GM18867 (cell line): Measurements from ENCODE around the gene THEM5.
"Not testable (repeated sequence)": the region's sequence is repeated elsewhere in the genome, so short reads cannot be mapped to it uniquely, and the experiment has no call there.

ENCODE experiments used
- ATAC-seq: cut with Tn5 transposase; IDR thresholded peaks from one replicate; pipeline ENCODE4 v1.9.1; 2021; ENCODE audit warnings: mild to moderate bottlenecking, moderate library complexity; ENCODE audit not compliant: unreplicated experiment

THEM5 gene

DNA sequence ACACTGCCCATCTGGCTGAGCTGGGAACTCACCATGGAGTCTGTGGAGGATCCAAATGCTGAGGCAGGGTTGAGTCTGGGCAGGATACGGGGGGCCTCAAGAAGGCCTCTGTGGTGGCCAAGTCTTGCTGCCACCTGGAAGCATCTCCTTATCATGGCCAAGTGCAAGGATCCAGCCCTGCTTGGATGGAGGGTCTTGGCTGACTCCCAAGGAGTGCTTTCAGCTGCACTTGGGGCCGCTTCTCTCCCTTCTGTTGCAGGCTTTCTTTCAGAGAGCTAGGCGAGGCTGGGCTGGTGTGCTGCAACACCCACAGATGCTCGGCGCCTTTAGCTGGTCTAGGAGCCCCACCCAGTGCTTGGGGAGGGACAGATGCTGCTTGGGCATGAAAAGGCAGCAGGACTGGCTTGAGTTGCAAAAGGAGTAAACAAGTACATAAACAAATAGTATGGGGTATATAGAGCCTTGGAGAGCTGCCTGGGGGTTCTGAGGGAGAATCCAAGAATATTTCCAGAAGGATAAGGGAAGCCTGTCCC, at the start of gene THEM5:
Gene THEM5 (minus strand): TSS at position 302 of the 533 bp plus-strand sequence. CDS start 147 bp downstream, at position 155.
- no peak for ATAC-seq

- ATAC-seq, result no peak
Measured at GRCh38 chr1:151902858-151903257, 49.3 kb upstream of the THEM5 start.

DNA sequence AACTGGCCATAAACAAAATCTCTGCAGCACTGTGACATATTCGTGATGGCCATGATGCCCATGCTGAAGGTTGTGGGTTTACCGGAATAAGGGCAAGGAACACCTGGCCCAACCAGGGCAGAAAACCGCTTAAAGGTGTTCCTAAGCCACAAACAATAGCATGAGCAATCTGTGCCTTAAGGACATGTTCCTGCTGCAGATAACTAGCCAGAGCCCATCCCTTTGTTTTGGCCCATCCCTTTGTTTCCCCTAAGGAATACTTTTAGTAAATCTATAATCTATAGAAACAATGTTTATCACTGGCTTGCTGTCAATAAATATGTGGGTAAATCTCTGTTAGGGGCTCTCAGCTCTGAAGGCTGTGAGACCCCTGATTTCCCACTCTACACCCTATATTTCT, 47.3 kb upstream of the THEM5 start:
- not testable (repeated sequence) for ATAC-seq

- ATAC-seq, result no peak
Measured at GRCh38 chr1:151898519-151898991, 45.0 kb upstream of the THEM5 start.

DNA sequence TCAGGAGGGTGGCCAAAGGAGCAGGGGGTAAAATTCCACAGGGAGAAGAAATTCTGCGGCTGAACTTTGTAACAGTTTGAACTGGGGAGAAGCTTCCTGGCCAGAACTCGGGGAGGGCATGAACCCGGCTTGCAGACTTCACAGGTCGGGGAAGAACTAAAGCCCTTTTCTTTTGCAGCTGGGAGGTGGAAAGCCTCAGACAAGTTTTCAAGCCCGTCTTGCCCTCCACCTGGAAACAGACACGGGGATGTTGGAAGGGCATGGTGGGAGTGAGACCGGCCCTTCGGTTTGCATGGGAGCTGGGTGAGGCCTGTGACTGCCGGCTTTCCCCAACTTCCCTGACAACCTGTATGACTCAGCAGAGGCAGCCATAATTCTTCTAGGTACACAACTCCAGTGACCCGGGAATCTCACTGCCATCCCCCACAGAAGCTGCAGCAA, 44.5 kb upstream of the THEM5 start:
- ATAC-seq, result no peak

DNA sequence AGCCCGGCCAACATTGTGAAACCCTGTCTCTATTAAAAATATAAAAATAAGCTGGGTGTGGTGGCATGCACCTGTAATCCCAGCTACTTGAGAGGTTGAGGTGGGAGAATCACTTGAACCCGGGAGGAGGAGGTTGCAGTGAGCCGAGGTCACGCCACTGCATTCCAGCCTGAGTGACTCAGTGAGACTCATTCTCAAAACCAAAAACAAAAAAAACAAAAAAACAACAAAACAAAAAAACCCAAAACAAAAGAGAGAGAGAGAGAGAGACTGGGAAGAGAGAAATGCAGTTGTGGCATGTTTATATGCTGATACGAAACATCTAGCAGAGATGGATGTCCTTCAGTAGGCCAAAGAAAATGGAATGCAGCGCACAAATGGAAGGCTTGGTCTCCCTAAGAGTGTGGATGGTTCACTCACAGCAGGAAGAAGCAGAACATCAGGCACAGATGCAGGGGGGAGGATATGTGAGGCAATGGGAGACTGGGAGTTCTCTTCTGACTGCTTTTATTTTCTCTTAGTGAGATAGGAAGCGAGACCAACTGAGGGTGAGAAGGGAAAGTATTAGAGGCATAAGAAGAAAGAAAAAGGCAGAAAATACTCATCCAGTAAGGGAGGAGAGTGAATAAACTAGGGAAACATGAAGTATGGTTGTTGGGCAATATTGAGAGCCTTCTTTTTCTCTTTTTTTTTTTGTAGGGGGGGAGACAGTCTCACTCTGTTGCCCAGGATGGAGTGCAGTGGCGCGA, 39.8 kb upstream of the THEM5 start:
- ATAC-seq, result no peak

DNA sequence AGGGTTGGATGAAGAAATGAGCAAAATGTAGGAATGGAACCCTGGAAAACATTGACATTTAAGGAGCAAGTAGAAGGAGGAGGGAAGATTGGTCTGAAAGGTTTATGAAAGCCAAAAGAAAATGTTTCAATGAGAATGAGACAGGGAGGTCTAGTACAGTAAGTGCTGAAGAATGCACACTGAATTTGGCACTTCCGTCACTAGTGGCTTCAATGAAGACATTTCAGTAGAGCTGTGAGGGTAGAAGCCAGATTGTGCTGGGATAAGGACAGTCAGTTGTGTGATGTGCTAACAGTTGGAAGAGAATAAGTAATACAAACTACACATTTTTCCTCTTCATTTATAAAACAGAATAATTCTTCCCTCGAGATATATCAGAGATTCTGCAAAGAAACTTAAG, 38.7 kb upstream of the THEM5 start:
- no peak for ATAC-seq

DNA sequence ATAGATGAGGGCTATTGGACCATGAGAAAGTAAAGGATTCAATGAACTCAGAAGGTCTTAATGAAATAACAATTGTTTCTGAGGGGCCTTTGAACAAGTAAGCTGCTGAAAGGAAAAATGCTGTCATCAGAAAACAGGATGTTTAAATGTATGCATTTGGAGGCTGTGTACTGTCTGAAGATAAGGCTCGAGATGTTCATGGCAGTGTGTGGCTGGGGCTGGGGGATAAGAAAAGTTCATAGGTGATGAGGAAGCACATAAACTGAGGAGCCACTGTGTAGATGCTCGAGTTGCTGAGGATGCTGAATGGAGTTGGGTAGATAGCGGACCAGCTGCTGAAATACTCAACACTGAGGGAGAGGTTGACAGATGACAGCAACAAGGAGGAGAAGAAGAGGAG, 38.0 kb upstream of the THEM5 start:
- ATAC-seq, result no peak

DNA sequence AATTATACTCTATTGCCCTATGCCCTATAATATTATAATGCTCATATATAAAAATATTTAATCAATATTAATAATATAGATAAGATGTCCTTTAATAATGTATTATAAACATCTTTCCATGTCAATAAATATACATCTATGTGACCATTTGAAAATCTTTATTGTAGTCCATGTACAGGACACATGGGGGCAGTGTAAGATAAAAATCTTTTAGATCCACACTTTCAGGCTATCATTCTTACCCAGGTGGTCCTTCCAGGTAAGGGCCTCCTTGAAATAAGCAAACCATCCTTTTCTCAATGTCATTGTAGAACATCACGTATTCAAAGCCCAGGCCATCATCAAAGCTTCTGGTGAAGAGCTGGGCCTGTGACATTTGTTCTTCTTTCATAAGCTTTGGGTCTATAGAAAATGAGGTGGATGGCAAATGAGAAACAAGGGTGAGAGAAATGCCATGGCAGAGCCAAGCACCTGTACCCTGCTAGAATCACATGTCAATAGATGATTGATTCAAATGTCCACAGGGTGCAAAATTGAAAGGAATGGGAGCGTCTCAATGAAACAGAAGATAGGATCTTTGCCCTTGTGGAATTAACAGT, 35.6 kb upstream of the THEM5 start:
- ATAC-seq, result no peak

DNA sequence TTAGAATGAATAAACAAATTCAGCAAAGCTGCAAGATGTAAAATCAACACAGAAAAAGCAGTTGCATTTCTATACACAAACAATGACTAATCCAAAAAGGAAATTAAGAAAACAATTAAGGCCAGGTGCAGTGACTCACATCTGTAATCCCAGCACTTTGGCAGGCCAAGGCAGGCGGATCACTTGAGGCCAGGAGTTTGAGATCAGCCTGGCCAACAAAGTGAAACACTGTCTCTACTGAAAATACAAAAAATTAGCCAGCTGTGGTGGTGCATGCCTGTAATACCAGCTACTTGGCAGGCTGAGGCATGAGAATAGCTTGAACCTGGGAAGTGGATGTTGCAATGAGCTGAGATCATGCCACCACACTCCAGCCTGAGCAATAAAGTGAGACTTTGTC, 33.5 kb upstream of the THEM5 start:
- no peak for ATAC-seq

DNA sequence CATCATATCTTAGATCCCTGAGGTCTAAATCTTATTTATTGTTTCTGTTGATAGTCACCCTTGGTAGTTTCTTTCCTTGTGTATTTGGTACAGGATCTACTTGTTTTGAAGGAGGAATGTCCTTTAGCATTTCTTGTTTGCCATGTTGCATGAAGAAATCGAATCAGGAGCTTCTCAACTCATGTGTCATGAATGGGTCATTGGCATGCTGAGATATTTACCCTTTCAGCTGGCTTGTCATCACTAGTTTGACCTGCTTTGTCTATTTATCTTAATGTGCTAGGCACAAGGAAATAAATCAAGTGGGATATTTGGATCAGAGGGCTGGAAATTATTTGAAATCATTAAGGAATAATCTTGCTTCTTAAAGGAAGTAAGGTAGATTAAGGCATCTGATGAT, 32.0 kb upstream of the THEM5 start:
- no peak for ATAC-seq

- ATAC-seq, result not testable (repeated sequence)
Measured at GRCh38 chr1:151884879-151885278, 31.4 kb upstream of the THEM5 start.

DNA sequence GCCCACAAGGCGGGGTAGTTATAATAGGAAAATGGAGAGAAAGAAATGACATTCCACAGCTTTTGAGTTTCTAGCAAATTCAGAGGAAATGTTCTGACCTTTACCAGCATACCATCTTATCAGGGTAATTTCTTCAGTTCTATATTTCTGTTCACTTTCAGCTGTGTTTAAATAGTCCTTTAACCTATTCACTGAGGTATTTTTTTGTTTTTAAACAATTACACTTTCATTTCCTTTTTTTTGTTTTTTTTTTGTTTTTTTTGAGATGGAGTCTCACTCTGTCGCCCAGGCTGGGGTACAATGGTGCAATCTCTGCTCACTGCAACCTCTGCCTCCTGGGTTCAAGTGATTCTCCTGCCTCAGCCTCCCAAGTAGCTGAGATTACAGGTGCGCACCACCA, 30.9 kb upstream of the THEM5 start:
- not testable (repeated sequence) for ATAC-seq

DNA sequence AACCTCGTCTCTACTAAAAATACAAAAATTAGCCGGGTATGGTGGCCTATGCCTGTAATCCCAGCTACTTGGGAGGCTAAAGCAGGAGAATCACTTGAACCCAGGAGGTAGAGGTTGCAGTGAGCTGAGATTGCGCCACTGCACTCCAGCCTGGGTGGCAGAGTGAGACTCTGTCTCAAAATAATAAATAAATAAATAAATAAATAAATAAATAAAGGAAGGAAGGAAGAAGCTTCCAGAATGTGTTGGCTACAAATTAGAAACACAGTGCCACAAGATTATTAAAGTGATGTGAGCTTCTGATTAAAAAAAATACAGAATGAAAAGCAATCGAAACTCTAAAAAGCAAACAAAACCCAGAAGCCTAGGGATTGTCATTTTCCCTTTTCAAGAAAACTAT, 30.4 kb upstream of the THEM5 start:
- ATAC-seq, result not testable (repeated sequence)

GRCh38 chr1:151882918-151883317, 29.4 kb upstream of the THEM5 start:
- not testable (repeated sequence) for ATAC-seq

DNA sequence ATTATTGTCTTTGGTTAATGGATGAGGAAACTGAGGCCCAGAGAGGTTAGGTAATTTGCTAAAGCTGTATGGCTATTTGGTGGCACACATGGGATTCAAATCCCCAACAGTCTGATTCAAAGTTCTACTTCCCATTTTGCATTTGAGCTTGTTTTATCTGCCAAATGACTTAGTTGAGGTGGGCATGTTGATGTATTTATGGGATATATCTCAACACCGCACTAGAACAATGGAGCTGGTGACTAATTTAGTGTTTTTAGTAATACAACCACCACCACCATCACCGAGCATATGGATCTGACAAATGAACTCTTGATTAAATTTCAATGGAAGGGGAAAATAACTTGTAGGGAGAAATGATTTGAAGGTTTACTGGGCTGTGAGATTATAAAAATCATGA, 29.0 kb upstream of the THEM5 start:
- ATAC-seq, result no peak

DNA sequence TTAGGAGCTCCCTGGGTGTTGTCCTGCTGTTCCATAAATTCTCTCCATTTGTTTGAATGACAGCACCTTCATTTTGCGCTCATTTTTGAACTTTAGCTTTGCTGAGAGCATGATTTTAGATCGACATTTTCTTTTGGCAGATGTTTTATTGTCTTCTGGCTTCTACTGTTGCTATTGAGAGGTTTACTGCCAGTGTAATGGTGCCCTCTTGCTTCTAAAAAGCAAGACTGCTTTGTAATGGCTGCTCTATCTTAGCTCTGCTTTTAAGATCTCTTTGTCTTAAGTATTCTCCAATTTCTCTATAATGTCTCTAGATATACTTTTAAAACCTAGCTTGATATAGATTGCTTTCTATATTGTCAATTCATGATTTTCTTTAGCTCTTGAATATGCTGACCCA, 28.0 kb upstream of the THEM5 start:
- ATAC-seq, result no peak

DNA sequence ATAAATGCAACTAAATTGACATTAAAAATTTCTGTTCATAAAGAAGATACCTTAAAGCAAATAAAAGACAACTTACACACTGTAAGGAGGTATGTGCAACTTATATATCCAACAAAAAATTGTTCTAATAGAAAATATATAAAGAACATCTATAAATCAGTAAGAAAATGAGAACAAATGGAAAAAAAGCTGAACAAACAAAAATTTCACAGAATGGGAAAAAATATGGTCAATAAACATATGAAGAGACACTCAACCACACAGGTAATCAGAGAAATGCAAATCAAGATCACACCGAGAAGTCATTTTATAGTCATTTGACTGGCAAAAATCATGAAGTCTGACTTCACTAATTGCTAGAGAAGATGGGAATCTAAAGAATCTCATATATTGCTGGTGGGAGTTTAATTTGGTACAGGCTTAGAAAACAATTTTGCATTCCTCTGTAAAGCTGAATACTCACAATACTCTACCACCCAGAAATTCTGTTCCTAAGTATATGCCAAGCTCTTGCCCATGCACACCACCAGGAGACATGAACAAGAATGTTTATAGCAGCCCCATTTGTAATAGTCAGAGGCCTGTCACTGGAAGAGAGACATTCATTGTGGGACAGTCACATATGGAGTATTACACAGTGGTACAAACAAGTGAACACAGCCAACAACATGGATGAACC, 22.0 kb upstream of the THEM5 start:
- ATAC-seq, result no peak

DNA sequence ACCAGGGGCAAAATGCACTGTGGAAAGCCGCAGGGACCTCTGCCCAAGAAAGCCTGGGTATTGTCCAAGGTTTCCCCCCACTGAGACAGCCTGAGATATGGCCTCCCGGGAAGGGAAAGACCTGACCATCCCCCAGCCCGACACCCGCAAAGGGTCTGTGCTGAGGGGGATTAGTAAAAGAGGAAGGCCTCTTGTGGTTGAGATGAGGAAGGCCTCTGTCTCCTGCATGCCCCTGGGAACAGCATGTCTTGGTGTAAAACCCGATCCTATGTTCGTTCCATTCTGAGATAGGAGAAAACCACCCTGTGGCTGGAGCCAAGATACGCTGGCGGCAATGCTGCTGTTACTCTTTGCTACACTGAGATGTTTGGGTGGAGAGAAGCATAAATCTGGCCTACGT, 19.3 kb upstream of the THEM5 start:
- not testable (repeated sequence) for ATAC-seq

GRCh38 chr1:151871284-151872030, 17.9 kb upstream of the THEM5 start:
- ATAC-seq, result no peak

DNA sequence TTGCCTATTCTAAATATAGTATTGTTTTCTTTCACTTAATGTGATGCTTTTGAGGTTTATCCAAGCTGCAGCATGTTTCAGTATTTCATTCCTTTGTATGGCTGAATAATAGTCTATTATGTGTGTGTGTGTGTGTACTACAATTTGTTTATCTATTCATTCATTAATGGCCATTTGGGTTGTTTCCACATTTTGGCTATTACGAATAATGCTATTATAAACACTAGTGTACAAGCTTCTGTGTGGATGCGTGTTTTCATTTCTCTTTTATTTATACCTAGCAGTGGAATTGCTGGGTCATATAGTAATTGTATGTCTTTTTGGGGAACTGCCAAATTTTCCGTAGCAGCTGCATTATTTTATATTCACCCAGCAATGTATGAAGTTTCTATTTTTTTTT, 15.0 kb upstream of the THEM5 start:
- ATAC-seq, result no peak
